Stromal cell of bone marrow (primary cell): ENCODE measurements around the gene NEDD4.
"Not testable (repeated sequence)": the region's sequence is repeated elsewhere in the genome, so short reads cannot be mapped to it uniquely, and the experiment has no call there.

Experiments
- DNase-seq: peaks from one replicate; pipeline ENCODE4 v3.0.0-alpha.2; 2012; ENCODE audit warnings: low read depth

NEDD4 gene

GRCh38 chr15:55824857-55825613 is 168.4 kb downstream of the NEDD4 start:
- no peak for DNase-seq

- no peak for DNase-seq
Measured at GRCh38 chr15:55823699-55824340, 169.6 kb downstream of the NEDD4 start.

GRCh38 chr15:55823191-55823670 is 170.2 kb downstream of the NEDD4 start:
- peak; percentile 68 for DNase-seq

- not testable (repeated sequence) for DNase-seq
Measured at GRCh38 chr15:55821740-55822139, 171.7 kb downstream of the NEDD4 start.

GRCh38 chr15:55820043-55820442 is 173.4 kb downstream of the NEDD4 start:
- no peak for DNase-seq

GRCh38 chr15:55819397-55820034 is 173.9 kb downstream of the NEDD4 start:
- no peak for DNase-seq

- DNase-seq: no peak
Measured at GRCh38 chr15:55816017-55816416, 177.4 kb downstream of the NEDD4 start.

GRCh38 chr15:55802600-55803376 is 190.6 kb downstream of the NEDD4 start:
- no peak for DNase-seq

GRCh38 chr15:55800216-55800615 is 193.2 kb downstream of the NEDD4 start:
- DNase-seq: no peak

- DNase-seq: no peak
Measured at GRCh38 chr15:55799291-55800212, 193.9 kb downstream of the NEDD4 start.

- no peak for DNase-seq
Measured at GRCh38 chr15:55796321-55796965, 197.0 kb downstream of the NEDD4 start.

- no peak for DNase-seq
Measured at GRCh38 chr15:55795031-55795430, 198.4 kb downstream of the NEDD4 start.

GRCh38 chr15:55791551-55792400 is 201.6 kb downstream of the NEDD4 start:
- no peak for DNase-seq

GRCh38 chr15:55789066-55789660 is 204.2 kb downstream of the NEDD4 start:
- no peak for DNase-seq

- DNase-seq: no peak
Measured at GRCh38 chr15:55786341-55786740, 207.1 kb downstream of the NEDD4 start.

- not testable (repeated sequence) for DNase-seq
Measured at GRCh38 chr15:55785593-55785992, 207.8 kb downstream of the NEDD4 start.

GRCh38 chr15:55784286-55784685 is 209.1 kb downstream of the NEDD4 start:
- DNase-seq: no peak

- DNase-seq: no peak
Measured at GRCh38 chr15:55782901-55783300, 210.5 kb downstream of the NEDD4 start.

GRCh38 chr15:55780292-55780691 is 213.1 kb downstream of the NEDD4 start:
- DNase-seq: no peak
